ENCODE data around the gene KANK4. TPM values are rescaled to one million over a fixed set of nuclear protein-coding genes. Genes with fewer than 3 reads are reported as not detected.

KANK4 gene
- total and polyA plus RNA-seq, 2 of the 4 experiments (the other 2 are of a cell fraction), result not detected

- Histone ChIP-seq H3K79me1 (ENCODE audit: low read depth in 1 of 2, low read length in 2 of 2) (no peaks in the 10 kb centered on the region), H3K56ac (ENCODE audit: extremely low read depth, insufficient read depth, low read length) (no peak overlapping the region), H3K18ac (ENCODE audit: low read depth, low read length) (no peak overlapping the region), H2BK15ac (ENCODE audit: low read depth, low read length) (no peak overlapping the region), H3K36me3 (ENCODE audit: control insufficient read depth, insufficient read depth, low read length) (no peaks in the 10 kb centered on the region), H3K14ac (replicated peaks; ENCODE audit: low read depth, low read length) (no peak overlapping the region), H3K4me2 (ENCODE audit: low read depth, low read length) (no peak overlapping the region), H2BK20ac (ENCODE audit: low read depth, low read length) (no peak overlapping the region), H4K5ac (ENCODE audit: low read depth, low read length) (no peak overlapping the region), H4K8ac (ENCODE audit: low read depth in 2 of 2, low read length in 2 of 2) (no peak overlapping the region), H2BK120ac (ENCODE audit: low read depth, low read length) (no peak overlapping the region), H3K4me1 (ENCODE audit: control insufficient read depth, insufficient read depth, low read length) (no peaks in the 10 kb centered on the region), H2AK9ac (replicated peaks; ENCODE audit: low read depth, low read length, poor library complexity) (no peak overlapping the region), H3K4ac (ENCODE audit: low read depth, low read length) (no peak overlapping the region), H3K9me1 (ENCODE audit: insufficient read depth, low read length) (no peaks in the 10 kb centered on the region), H3K9ac (ENCODE audit: low read depth, low read length) (no peak overlapping the region), H4K91ac (ENCODE audit: insufficient read depth, low read depth, low read length) (no peak overlapping the region), H3K27ac (ENCODE audit: insufficient read depth, low read length) (no peak overlapping the region), H3K9me3 (ENCODE audit: control insufficient read depth, insufficient read depth, low read length) (no peaks in the 10 kb centered on the region), H2AFZ (replicated peaks; ENCODE audit: low read length, poor library complexity) (no peak overlapping the region), H2BK5ac (ENCODE audit: low read depth, low read length, poor library complexity, severe bottlenecking) (no peak overlapping the region), H3K27me3 (ENCODE audit: control insufficient read depth, insufficient read depth, low read length) (no peaks in the 10 kb centered on the region), H2AK5ac (ENCODE audit: low read depth, low read length) (no peak overlapping the region), H4K20me1 (ENCODE audit: insufficient read depth, low read length) (no peaks in the 10 kb centered on the region), H3K23ac (ENCODE audit: low read depth, low read length) (no peak overlapping the region), H3K4me3 (ENCODE audit: insufficient read depth, low read depth, low read length) (no peak overlapping the region)
- ATAC-seq (ENCODE audit: low read depth), result no peak
- no peak for DNase-seq
- in situ Hi-C loops (cut with MboI; ENCODE audit: low sequenced_read_pairs), result no loop called here
- WGBS, 2 experiments (ENCODE audit: extremely low coverage in 2 of 2, insufficient read length in 1 of 2), result no CpG with 5 or more reads among the region's 5 CpGs
- CTCF ChIA-PET, result no interaction called here
- BruUV-seq (replicated peaks), result no TSS peak
- POLR2A ChIA-PET (ENCODE audit: unreplicated experiment), result no interaction called here
- dilution Hi-C loops (cut with HindIII; ENCODE audit: low sequenced_read_pairs, unreplicated experiment), result no loop called here
- no peak for TF ChIP-seq MXI1 (IDR thresholded peaks at IDR 0.05; ENCODE audit: borderline replicate concordance, low read depth, low read length)
- no peak for TF ChIP-seq NFE2L2 (IDR thresholded peaks at IDR 0.05; ENCODE audit: low read depth, low read length)
- TF ChIP-seq BHLHE40 (IDR thresholded peaks at IDR 0.05; ENCODE audit: low read depth, low read length), result no peak
- no peak for TF ChIP-seq SMC3 (IDR thresholded peaks at IDR 0.05; ENCODE audit: low read depth, low read length)
- no peak for TF ChIP-seq RCOR1 (IDR thresholded peaks at IDR 0.05; ENCODE audit: insufficient replicate concordance, low read length)
- TF ChIP-seq RFX5 (IDR thresholded peaks at IDR 0.05; ENCODE audit: low read depth, low read length), result no peak
- TF ChIP-seq USF2 (IDR thresholded peaks at IDR 0.05; ENCODE audit: low read depth, low read length), result no peak
- TF ChIP-seq POLR2A (IDR thresholded peaks at IDR 0.05; ENCODE audit: low read depth, low read length), result no peak
- TF ChIP-seq CHD1 (IDR thresholded peaks at IDR 0.05; ENCODE audit: low read depth, low read length), result no peak
- no peak for TF ChIP-seq RAD21 (IDR thresholded peaks at IDR 0.05; ENCODE audit: low read length)
- TF ChIP-seq, protein P1, sequence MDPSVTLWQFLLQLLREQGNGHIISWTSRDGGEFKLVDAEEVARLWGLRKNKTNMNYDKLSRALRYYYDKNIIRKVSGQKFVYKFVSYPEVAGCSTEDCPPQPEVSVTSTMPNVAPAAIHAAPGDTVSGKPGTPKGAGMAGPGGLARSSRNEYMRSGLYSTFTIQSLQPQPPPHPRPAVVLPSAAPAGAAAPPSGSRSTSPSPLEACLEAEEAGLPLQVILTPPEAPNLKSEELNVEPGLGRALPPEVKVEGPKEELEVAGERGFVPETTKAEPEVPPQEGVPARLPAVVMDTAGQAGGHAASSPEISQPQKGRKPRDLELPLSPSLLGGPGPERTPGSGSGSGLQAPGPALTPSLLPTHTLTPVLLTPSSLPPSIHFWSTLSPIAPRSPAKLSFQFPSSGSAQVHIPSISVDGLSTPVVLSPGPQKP (IDR thresholded peaks at IDR 0.05; ENCODE audit: borderline replicate concordance, low read depth, low read length), result no peak
- no peak for TF ChIP-seq FOS (IDR thresholded peaks at IDR 0.05; ENCODE audit: low read depth, low read length)
- TF ChIP-seq CTCF (conservative IDR thresholded peaks at IDR 0.05; ENCODE audit: low read depth, low read length), result no peak
- intact Hi-C loops (cut with micrococcal nuclease), result no loop called here
Measured at GRCh38 chr1:62294261-62294660, 25.0 kb downstream of the KANK4 start.

Measured in IMR-90 (cell line).